ENCODE data around the gene RAB40C.

RAB40C gene

DNA sequence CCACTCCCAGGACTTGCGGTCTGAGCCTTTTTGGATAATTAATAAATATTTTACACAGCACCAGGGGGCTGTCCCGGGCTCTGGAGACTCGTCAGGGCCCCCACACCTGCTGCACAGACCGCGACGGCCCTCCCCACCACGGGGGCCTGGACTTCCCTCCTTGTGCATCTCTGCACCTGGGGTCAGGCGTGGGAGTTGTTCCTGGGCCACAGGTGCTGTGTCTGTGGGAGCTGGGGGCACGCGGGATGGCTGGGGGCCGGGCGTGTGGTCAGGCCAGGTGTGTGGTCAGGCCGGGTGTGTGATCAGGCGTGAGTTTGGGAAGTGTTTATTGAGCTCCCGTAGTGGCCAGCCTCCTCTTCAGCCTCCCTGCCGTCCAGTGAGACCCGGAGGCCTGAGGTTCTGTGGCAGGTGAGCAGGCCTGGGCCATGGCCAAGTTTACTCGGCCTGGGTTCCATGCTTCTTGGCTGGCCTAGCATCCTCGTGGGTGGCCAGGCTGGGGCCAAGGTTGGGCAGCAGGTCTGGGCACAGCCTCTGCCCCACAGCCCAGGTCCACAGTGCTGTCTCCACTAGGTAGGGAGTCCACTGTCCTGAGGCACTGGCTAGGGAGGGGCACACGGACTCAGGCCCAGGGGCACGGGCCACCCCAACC lies 88.5 kb downstream of the RAB40C start:
- in situ Hi-C loops (cut with HindIII; ENCODE audit: low sequenced_read_pairs), result no loop called here

Measured in DLD1 (cell line).